Hematopoietic multipotent progenitor cell treated with erythropoietin and hydrocortisone succinate and interleukin-3 and kit ligand, for 8 days (in vitro differentiated cells): ENCODE data around the gene SYNGR3.

Experiments used
- DNase-seq: peaks from one replicate; pipeline ENCODE4 v3.0.0-alpha.2; 2015

SYNGR3 gene

DNA sequence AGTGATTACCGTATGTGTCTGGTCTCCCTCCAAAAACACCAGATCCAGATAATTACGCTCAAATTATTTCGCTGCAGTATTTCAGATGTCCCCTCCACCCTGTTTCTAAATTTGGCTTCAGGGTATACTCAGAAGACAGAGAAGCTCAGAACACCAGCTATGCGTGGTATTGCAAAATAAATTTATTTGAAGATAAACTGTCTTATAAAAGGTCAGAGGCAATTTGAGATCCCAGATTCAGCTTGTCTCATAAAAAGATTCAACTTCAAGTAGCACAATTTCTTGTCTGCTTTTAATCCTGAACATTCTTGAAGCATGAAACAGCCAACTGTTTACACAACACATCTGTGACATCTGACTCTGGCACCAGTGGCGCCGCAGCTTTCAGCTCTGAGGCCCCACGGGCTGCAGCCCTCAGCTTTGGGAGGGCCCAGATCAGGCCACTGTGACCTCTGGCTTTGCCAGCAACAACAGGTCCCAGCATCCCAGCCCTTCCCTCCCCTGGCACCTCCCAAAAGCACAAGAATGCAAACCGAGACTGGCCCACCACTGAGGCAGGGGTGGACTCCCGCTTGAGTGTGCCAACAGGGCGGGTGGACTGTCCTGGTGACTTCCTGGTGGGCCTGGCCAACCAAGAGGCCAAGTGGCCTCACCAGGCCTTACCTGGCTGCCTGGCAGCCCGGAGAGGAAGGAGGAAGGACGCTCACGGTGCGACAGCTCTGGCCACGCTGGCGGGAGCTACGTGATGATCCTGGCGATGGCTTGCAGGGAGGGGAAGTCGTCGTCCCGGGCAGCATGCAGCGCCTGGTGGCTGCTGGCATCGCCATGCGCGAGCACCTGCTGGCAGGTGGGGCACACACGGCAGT lies 8.0 kb downstream of the SYNGR3 start:
- no peak for DNase-seq

DNA sequence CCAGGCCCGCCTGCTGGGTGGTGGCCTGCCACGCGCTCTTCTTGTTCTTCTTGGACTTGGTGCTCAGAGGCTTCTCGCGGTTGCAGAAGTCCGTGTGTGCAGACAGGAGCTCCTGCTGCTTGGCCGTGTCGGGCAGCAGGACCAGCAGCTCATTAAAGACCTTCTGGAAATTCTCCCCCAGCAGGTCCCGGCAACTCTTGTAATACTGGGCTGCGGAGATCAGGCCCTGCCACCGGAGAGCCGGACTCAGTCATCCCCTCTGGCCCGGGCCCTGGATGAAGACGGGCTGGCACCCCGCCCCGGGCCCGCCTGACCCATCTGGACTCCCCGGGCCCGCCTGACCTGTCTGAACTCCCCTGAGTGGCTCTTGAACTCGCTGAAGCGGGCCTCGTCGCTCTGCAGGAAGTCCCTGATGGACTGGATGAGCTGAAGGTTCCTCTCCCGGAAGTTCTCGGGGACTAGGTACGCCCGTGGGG lies 8.6 kb downstream of the SYNGR3 start:
- no peak for DNase-seq

GRCh38 chr16:1998852-1999801 lies 9.4 kb downstream of the SYNGR3 start:
- no peak for DNase-seq

DNA sequence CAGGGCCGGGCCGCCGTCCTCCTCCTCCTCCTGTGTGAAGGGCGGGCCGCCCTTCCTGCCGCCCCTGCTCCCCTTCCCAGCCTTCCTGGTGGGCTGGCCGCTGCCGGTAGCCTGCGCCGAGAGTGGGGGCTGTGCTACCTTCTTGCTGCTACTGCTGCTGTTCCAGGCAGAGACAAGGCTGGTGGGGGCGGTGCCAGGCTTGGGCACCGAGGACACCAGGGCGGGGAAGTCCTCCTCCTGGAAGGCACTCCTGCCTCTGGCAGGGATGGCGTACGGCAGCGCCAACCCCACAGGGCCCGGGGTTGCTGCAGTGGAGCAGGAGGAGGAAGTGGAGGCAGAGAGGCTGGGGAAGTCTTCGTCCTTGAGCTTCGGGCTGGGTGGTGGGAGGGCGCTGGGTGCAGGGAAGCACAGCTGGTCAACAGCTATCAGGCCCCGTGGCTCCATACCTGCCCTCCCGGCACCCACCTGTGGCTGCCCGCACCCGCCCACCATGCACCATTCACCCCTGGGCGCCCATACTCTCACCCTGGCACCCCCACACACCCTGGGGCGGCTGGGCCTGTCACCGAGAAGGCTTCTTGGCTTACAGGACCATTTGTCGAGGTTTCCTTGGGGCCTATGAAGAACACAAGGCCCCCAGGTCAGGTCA lies 10.2 kb downstream of the SYNGR3 start:
- DNase-seq = no peak

DNA sequence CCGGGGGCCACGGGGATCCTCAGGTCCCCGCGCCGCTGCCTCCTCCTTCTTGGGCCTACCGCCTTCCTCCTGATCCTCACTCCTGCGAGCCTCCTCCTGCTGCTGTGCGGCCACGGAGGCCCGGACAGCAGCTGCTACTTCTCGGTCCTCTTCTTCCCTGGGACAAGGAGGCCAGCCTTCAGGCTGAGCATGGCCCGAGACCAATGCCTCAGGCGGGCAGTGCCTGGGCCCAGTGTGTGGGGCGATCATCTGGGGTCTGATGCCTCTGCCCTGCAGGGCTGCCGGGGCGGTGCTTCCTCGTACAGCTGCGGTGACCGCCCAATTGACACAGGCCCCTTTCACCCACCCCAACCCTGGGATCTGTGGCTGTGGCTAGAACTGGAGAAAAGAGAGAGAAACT lies 11.3 kb downstream of the SYNGR3 start:
- no peak for DNase-seq

- DNase-seq = no peak
These were observed 11.9 kb downstream of the SYNGR3 start for GRCh38 chr16:2001456-2002355.

- no peak for DNase-seq
These were observed 12.8 kb downstream of the SYNGR3 start for GRCh38 chr16:2002406-2003230.

GRCh38 chr16:2003231-2003826 lies 13.6 kb downstream of the SYNGR3 start:
- no peak for DNase-seq

DNA sequence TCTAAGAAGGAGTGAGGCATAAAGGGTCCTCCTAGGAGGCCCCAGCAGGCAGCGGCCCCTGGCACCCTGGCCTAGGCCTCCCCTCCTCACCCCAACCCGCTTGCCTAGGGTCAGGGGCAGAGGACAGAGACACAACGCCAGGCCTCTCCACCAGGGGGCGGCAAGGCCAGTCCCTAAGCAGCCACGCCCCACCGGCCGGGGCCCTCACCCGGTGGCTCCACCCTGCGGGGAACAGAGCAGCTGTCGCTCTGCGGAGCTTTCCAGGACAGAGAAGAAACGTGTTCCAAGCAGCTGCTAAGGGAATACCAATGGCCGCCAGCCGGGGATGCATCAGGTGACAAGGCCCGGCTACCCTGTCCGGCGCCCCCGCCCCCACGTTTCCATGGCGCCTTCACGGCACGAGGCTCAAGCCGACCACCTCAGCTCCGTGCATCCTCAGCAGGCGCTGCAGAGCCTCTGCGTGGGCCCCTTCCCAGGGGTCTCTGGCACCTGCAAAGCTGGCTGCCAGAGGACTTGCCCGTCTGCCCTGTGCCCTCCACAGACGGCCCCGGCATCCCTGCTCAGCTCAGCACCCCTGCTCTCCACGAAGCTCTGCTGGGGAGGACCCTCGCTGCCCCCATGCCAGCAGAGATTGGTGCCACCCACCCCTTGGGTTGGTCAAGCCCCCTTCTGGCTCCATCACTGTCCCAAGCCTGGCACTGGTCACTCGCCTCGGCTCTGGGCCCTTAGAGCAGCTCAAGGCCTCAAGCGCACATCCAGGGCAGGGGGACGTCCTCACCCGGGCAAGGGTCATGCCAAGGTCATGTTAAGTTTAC lies 14.3 kb downstream of the SYNGR3 start:
- peak; percentile 92 for DNase-seq

DNA sequence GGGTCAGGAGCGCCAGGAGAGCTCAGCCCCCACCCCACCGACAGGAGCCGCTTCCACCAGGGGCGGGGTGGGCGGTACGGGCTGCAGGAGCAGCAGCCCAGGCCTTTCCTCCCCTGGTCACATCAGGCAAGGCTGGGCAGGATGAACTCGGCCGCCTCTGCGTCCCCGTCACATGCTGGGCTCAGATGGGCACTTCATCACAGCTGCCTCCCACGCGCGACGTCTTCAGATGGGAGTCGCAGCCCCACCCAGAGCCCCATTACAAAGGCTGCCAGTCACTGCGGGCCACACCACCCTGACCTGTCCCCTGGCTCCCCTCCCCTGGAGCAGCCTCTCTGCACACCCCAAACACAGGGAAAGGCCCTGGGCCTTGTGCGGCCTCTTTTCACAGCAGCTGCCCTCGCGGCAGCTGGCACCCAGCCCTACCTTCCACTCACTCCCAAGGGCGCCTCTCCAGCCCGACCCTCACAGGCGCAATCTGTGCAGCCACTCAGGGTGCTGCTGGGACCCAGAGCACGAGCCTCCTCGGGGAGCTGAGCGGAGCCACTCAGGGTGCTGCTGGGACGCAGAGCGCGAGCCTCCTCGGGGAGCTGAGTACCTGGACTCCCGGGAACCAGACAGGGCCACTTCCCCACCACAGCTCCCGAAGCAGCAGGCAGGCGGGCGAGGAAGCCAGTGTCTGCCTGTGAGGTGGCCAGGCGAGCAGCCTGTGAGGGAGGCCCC lies 15.2 kb downstream of the SYNGR3 start:
- no peak for DNase-seq

DNA sequence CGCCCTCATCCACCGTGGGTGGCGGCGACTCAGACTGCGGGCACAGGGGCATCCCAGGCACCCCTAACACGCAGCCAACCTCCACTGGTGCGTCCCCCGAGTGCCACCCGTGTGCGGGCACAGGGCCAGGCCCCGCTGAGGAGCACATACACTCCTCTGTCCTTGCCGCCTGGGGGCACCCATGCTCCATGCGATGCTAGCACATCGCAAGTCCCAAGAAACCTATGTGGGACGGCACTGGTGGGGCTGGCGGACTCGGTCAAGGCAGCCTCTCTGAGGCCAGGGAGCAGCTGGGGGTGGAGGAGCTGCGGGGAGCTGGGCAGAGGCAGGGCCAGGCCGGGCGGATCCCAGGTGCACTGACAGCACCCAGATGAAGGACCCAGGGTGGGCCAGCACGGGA lies 15.9 kb downstream of the SYNGR3 start:
- peak; percentile 78 for DNase-seq

- DNase-seq = no peak
These were observed 16.5 kb downstream of the SYNGR3 start for GRCh38 chr16:2006317-2006716.

DNA sequence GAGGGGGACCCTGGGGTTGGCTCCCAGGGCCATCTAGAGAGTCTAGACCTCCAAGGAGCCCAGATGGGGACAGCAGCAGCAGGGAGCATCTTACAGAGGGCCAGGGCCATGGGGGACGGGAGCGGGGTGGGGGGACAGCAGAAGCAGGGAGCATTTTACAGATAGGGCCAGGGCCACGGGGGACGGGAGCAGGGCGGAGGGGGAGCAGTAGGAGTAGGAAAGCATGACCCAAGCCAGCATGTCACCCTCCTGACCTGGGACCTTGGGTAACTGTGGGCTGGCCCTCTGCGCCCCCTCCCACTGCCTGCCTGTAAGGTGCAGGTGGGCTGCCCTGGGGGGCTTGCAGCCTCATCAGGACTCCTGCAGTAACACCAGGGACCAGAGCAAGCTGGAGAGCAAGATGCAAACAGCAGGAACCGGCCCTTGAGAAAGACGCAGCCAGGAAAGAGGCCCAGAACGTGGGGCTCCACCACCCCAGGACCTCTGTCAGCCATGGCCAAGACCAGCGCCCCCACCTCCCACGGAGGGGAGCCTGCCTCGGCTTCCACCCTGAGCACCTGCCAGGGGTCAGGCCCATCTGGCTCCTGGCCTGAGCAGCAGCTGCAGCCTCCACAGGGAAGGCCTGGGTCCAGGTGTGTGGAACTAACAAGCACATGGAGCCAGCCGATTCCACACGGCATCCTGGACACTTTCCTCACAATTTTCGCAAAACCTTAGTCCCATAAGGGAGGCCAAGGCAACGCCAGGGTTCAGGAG lies 17.5 kb downstream of the SYNGR3 start:
- DNase-seq = no peak

GRCh38 chr16:2008009-2008526 lies 18.3 kb downstream of the SYNGR3 start:
- peak; percentile 65 for DNase-seq

DNA sequence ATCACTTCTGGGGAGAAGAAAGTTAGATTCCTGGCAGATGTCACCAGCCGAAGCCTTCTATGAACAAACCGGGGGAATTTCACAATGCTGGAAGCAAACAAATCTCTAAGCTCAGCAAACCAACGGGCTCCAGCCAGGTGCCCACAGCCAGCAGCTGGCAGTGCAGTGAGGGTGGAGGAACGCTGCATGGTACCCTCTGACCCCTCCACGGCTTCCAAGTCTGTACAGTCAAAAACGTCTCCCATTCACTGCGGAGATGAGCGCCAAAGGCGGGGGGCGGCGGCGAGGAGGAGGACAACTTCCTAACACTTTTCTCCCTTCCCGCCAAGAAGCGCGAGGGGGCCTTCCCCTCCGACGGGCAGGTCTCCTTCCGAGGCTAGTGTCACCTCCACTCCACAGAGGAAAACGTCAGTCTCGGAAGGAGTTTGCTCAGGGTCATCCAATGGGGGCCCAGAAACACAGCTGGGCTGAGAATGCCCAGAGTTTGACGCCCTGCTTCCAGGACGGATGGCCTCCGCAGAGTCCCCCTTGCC lies 18.9 kb downstream of the SYNGR3 start:
- DNase-seq = peak; percentile 52

GRCh38 chr16:2009164-2009711 lies 19.5 kb downstream of the SYNGR3 start:
- no peak for DNase-seq

DNA sequence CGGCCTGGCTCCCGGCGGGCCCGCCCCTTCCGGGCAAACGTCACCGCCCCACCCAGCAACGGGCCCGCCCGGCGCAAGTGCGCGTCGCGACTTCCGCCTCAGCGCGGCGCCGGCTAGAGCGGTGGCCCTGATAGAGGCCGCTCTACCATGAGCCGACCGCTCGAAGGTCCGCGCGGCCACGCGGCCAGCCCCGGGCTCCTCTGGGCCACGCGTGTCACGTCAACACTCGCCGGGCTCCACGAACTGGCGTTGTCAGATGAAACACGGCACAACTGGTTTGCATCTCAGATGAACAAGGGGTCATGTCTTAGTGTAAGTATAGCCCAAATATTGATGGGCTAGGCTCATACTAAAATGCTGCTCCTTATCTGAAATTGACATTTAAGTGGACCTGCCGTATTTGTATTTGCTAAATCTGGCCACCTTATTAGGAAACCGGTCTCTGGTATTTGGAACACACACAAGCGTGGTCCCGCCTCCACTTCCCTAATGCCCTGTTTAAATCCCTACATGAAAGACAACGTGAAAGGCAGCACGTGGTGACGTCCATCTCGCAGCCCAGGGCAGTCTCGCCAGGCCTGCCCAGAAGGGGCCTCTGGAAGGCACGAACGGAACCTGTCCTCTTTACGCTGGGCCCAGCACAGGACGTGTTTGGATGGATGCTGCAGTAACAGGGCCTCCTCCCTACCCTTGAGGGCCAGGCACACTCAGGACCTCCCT lies 20.2 kb downstream of the SYNGR3 start, which contains the start of gene ZNF598:
ZNF598 (minus strand) TSS at position 31 of the 720 bp plus-strand sequence.
- peak; percentile 84 for DNase-seq
